GM12878 (cell line): ENCODE data around the gene DDX39B. TPM values are rescaled to one million over a fixed set of nuclear protein-coding genes. Genes with fewer than 3 reads are reported as not detected.

ENCODE experiments used
- ATAC-seq: fragments of 200-7000 bp; cut with Tn5 transposase; 3 replicates; pipeline ENCODE4 v1.9.1; 2020; ENCODE audit warnings: mild to moderate bottlenecking, moderate library complexity
- BruUV-seq: library from RNA; stranded (reverse); fragments of 400-500 nt; replicated peaks from 2 replicates; lab custom pipeline; 2021; lab: Mats Ljungman, UMichigan
- CTCF ChIA-PET: fragments of 300-600 bp; sonication (Branson Sonifier 250); formaldehyde crosslinking; extraction: SDS; loops from one replicate; lab custom pipeline; 2021; ENCODE audit warnings: inconsistent platforms; lab: Yijun Ruan, JAX
- POLR2A ChIA-PET: fragments of 350-600 bp; formaldehyde crosslinking; extraction: SDS; loops from one replicate; lab custom pipeline; 2021; ENCODE audit warnings: inconsistent platforms; lab: Charles Lee
- RAD21 ChIA-PET: fragments of 300-600 bp; sonication (Branson Sonifier 250); formaldehyde crosslinking; loops from one replicate; lab custom pipeline; 2023; ENCODE audit warnings: antibody characterized with exemption; ENCODE audit not compliant: unreplicated experiment; lab: Charles Lee
- SMC1A ChIA-PET: fragments of 300-600 bp; sonication (Branson Sonifier 250); formaldehyde crosslinking; loops from one replicate; lab custom pipeline; 2023; ENCODE audit not compliant: unreplicated experiment, uncharacterized antibody; lab: Charles Lee
- DNase-seq: peaks from one replicate; pipeline ENCODE4 v3.0.0-alpha.2; 2011; ENCODE audit warnings: low read depth, low spot score
- FAIRE-seq: peaks from 3 replicates; lab custom pipeline; 2011; peaks lifted over from hg19 to GRCh38; lab: Jason Lieb, UNC
- H2AFZ ChIP-seq: 2 replicates; pipeline ENCODE4 v1.6.0; 2011; ENCODE audit warnings: low read depth, low read length, control low read depth; ENCODE audit not compliant: control insufficient read depth
- H3K27ac ChIP-seq: 2 replicates; pipeline ENCODE4 v1.5.1; 2011; ENCODE audit warnings: control low read depth; ENCODE audit not compliant: control insufficient read depth, insufficient read depth
- H3K27me3 ChIP-seq, 2 experiments: replicated peaks in 1 of 2; 2 replicates each; pipeline versions ENCODE4 v1.6.0 to v1.6.1; 2011; ENCODE audit warnings: low read length in 1 of 2; ENCODE audit not compliant: control insufficient read depth in 2 of 2, insufficient read depth in 2 of 2
- H3K36me3 ChIP-seq, 2 experiments: 2 replicates each; pipeline ENCODE4 v1.5.1; 2011; ENCODE audit warnings: low read length in 1 of 2; ENCODE audit not compliant: control insufficient read depth in 2 of 2, insufficient read depth in 2 of 2
- H3K4me1 ChIP-seq: 2 replicates; pipeline ENCODE4 v1.6.1; 2011; ENCODE audit warnings: mild to moderate bottlenecking, low read length, moderate library complexity, mixed read lengths; ENCODE audit not compliant: control insufficient read depth, insufficient read depth
- H3K4me2 ChIP-seq: 2 replicates; pipeline ENCODE4 v1.6.0; 2011; ENCODE audit warnings: control low read depth; ENCODE audit not compliant: control insufficient read depth, insufficient read depth
- H3K4me3 ChIP-seq: fragments of 200-600 bp; sonication (generic); 2 replicates; pipeline ENCODE4 v1.5.1; 2016
- H3K79me2 ChIP-seq: 2 replicates; pipeline ENCODE4 v1.6.0; 2011; ENCODE audit warnings: low read length; ENCODE audit not compliant: control insufficient read depth, insufficient read depth
- H3K9ac ChIP-seq: 2 replicates; pipeline ENCODE4 v1.8.0; 2011; ENCODE audit warnings: low read length, control low read depth, mixed read lengths; ENCODE audit not compliant: control insufficient read depth, insufficient read depth
- H3K9me3 ChIP-seq: replicated peaks from 3 replicates; pipeline ENCODE4 v1.5.1; 2011; ENCODE audit warnings: mild to moderate bottlenecking, low read length; ENCODE audit not compliant: control insufficient read depth, insufficient read depth
- H4K20me1 ChIP-seq: 2 replicates; pipeline ENCODE4 v1.6.0; 2011; ENCODE audit not compliant: control insufficient read depth, insufficient read depth
- ATF2 ChIP-seq: IDR thresholded peaks from 2 replicates; pipeline ENCODE4 v1.6.1; 2012; ENCODE audit warnings: low read length, inconsistent platforms
- CHD4 ChIP-seq: fragments of 200-600 bp; sonication (generic); IDR thresholded peaks from 2 replicates; pipeline ENCODE4 v1.6.1; 2016; ENCODE audit warnings: mild to moderate bottlenecking
- DPF2 ChIP-seq: fragments of 450-650 bp; IDR thresholded peaks from 2 replicates; pipeline ENCODE4 v1.6.1; 2017; ENCODE audit warnings: mild to moderate bottlenecking
- E4F1 ChIP-seq: fragments of 450-650 bp; IDR thresholded peaks from 2 replicates; pipeline ENCODE4 v1.6.1; 2018; ENCODE audit warnings: borderline replicate concordance, mild to moderate bottlenecking; ENCODE audit not compliant: partially characterized antibody
- ESRRA ChIP-seq: IDR thresholded peaks from 2 replicates; pipeline ENCODE4 v1.6.1; 2012; ENCODE audit warnings: mild to moderate bottlenecking, low read length, improper control_type of control experiment
- FOS ChIP-seq: IDR thresholded peaks from 3 replicates; pipeline ENCODE4 v1.6.1; 2011; ENCODE audit warnings: borderline replicate concordance; ENCODE audit not compliant: insufficient read length; ENCODE audit errors: extremely low read depth
- HDGF ChIP-seq: fragments of 450-650 bp; IDR thresholded peaks from 2 replicates; pipeline ENCODE4 v1.6.1; 2016; ENCODE audit warnings: antibody characterized with exemption
- IKZF1 ChIP-seq: fragments of 450-650 bp; conservative IDR thresholded peaks from 2 replicates; pipeline ENCODE4 v1.6.1; 2017; ENCODE audit warnings: antibody characterized with exemption, mild to moderate bottlenecking
- KAT2A ChIP-seq: conservative IDR thresholded peaks from 2 replicates; pipeline ENCODE4 v1.6.1; 2011; ENCODE audit warnings: low read depth, low read length; ENCODE audit not compliant: control insufficient read depth
- MTA3 ChIP-seq: IDR thresholded peaks from 2 replicates; pipeline ENCODE4 v1.6.1; 2012; ENCODE audit warnings: low read length, inconsistent platforms, borderline replicate concordance
- NFXL1 ChIP-seq: fragments of 450-650 bp; IDR thresholded peaks from 2 replicates; pipeline ENCODE4 v1.6.1; 2017; ENCODE audit warnings: antibody characterized with exemption, mild to moderate bottlenecking, borderline replicate concordance
- SMAD1 ChIP-seq: fragments of 450-650 bp; IDR thresholded peaks from 2 replicates; pipeline ENCODE4 v1.6.1; 2018; ENCODE audit warnings: mild to moderate bottlenecking, low read depth; ENCODE audit not compliant: partially characterized antibody
- TBL1XR1 ChIP-seq: IDR thresholded peaks from 2 replicates; pipeline ENCODE4 v1.6.1; 2012; ENCODE audit warnings: low read depth, low read length, improper control_type of control experiment
- ZNF687 ChIP-seq: fragments of 450-650 bp; IDR thresholded peaks from 2 replicates; pipeline ENCODE4 v1.6.1; 2017; ENCODE audit warnings: mild to moderate bottlenecking, moderate library complexity
- ZZZ3 ChIP-seq: IDR thresholded peaks from 2 replicates; pipeline ENCODE4 v1.6.1; 2011; ENCODE audit warnings: low read depth; ENCODE audit not compliant: control insufficient read depth, insufficient read length
- WGBS: methylation state at CpG from one replicate; pipeline ENCODE4 v1.1.6; 2016; ENCODE audit warnings: low lambda C conversion rate; ENCODE audit not compliant: insufficient replicate concordance, insufficient coverage; ENCODE audit errors: missing lambda C conversion rate; 5-methylcytosine and 5-hydroxymethylcytosine counted together
- in situ Hi-C: fragments of 300-500 bp; cut with MboI; formaldehyde crosslinking; loops from 9 replicates; pipeline ENCODE4 v1.14.3; 2018; ENCODE audit warnings: mixed read lengths
- intact Hi-C: fragments of 100-400 bp; cut with micrococcal nuclease; formaldehyde crosslinking; loops from one replicate; pipeline ENCODE4 v1.14.2; 2022; ENCODE audit not compliant: unreplicated experiment
- polyA plus RNA-seq, 11 experiments: library from polyadenylated mRNA; depleted of rRNA in 4 of 11; unstranded in 6 of 11; stranded (reverse) in 5 of 11; fragments of >200 nt; fragmentation: Nextera tagmentation in 4 of 11; fragmentation: Illumina TruSeq in 1 of 11; extraction: Ambion mirVana in 4 of 11; extraction: Trizol in 1 of 11; gene quantifications; 1 replicate in 1 of 11; 2 replicates in 10 of 11; pipeline versions ENCODE4 v1.2.1 to v1.2.3, GENCODE V29; 2011 to 2016; ENCODE audit warnings: inconsistent platforms in 2 of 11, missing spikeins in 2 of 11, low read depth in 1 of 11
- total RNA-seq, 4 experiments: library from RNA; depleted of rRNA in 3 of 4; stranded (reverse); fragments of >200 nt in 3 of 4; fragmentation: Illumina TruSeq in 1 of 4; extraction: Trizol in 1 of 4; gene quantifications; 2 replicates each; pipeline versions ENCODE4 v1.2.1 to v1.2.3, GENCODE V29; 2013 to 2021

DDX39B gene
- total and polyA plus RNA-seq, 10 of the 15 experiments (the other 5 are each of a cell fraction or from before 2014, with no cell fraction given), result 271 to 661 (median 330) TPM

- Histone ChIP-seq H3K4me1 (peaks cover 67% of the 10 kb centered on the region), H3K27ac (peak within 1 kb of the TSS; percentile 96), H3K4me3 (peak within 1 kb of the TSS; percentile 59), H3K79me2 (peaks cover 58% of the 10 kb centered on the region), H3K36me3 (peaks cover 0 to 3% of the 10 kb centered on the region in 2 experiments; a peak in 2 of 4 replicates), H2AFZ (peak within 1 kb of the TSS; percentile 52), H3K27me3 (no peaks in the 10 kb centered on the region), H4K20me1 (no peaks in the 10 kb centered on the region), H3K9me3 (no peaks in the 10 kb centered on the region), H3K9ac (peak within 1 kb of the TSS; percentile 87), H3K4me2 (peak within 1 kb of the TSS; percentile 84)
- ChIA-PET SMC1A (interaction anchor here (18.7 to 45.5 kb wide), 3 partner anchors 12 to 23 kb away, joined by 523 to 1989 read pairs (median 1989); partner anchors contain the start of genes ATP6V1G2, DDX39B, LST1 and LTA), RAD21 (interaction anchor here (0.6 to 17.5 kb wide), 7 partner anchors 10 to 24 kb away, joined by 4 to 620 read pairs (median 53); partner anchors contain the start of genes ATP6V1G2, LST1, LTB and NCR3), POLR2A (interaction anchor here (0.7 to 17.1 kb wide), 8 partner anchors 11 to 31 kb away, joined by 3 to 282 read pairs (median 115); partner anchors contain the start of genes ATP6V1G2, DDX39B, LST1 and LTB), CTCF (interaction anchor here (1.2 to 34.8 kb wide), 7 partner anchors 10 to 21 kb away, joined by 3 to 2098 read pairs (median 38); partner anchors contain the start of genes ATP6V1G2, DDX39B, LST1 and LTA)
- in situ Hi-C loops (loop anchor here (25.0 kb wide), 2 partner anchors 1040 to 1390 kb away; partner anchors contain the start of genes BRD2 and HLA-DMA), intact Hi-C loops (no loop called here)
- FAIRE-seq, result peak; percentile 18
- WGBS, result under 1% methylated on average over 27 of the region's 27 CpGs
- BruUV-seq, result no TSS peak
- DNase-seq, result no peak
- ATAC-seq, result peak; percentile 47
- TF ChIP-seq CHD4 (no peak), IKZF1 (peak; percentile 77), FOS (no peak), E4F1 (no peak), ZZZ3 (no peak), KAT2A (no peak), ZNF687 (peak; percentile 97), ESRRA (no peak), ATF2 (no peak), TBL1XR1 (peak; percentile 74; the same call in 1 of the 2 replicates), NFXL1 (no peak), HDGF (peak; percentile 82), DPF2 (no peak), MTA3 (no peak), SMAD1 (no peak)
Observed at GRCh38 chr6:31572041-31572911, 30.5 kb upstream of the DDX39B start, which contains the start of gene LTA. TSS of gene LTA (plus strand) at chr6:31572289. CDS start at chr6:31572743, 454 bp downstream.
